ENCODE data around the gene SHC3. TPM values are rescaled to one million over a fixed set of nuclear protein-coding genes. Genes with fewer than 3 reads are reported as not detected.

Gene SHC3
- total and polyA plus RNA-seq, 2 of the 4 experiments (the other 2 are of a cell fraction) = 4.5 to 13.3 TPM

DNA sequence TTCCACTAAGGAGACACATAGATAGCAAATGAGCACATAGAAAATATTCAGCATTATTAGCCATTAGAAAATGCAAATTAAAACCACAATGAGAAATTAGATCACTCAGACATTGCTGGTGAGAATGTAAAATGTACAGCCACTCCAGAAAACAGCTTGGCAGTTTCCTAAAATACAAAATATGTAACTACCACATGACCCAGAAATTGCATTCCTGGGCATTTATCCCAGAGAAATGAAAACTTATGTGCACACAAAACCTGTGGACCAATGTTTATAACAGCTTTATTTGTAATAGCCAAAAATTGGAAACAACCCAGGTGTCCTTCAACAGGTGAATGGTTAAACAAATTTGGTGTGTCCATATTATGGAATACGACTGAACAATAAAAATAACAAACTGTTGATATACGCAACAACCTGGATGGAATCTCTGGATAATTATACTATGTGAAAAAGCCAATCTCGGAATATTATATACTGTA, 34.8 kb upstream of the SHC3 start:
- Histone ChIP-seq H2BK5ac (ENCODE audit: low read depth, low read length, poor library complexity, severe bottlenecking) (no peak overlapping the region), H3K18ac (ENCODE audit: low read depth, low read length) (no peak overlapping the region), H3K79me1 (ENCODE audit: low read depth in 1 of 2, low read length in 2 of 2) (no peaks in the 10 kb centered on the region), H3K9ac (ENCODE audit: low read depth, low read length) (no peak overlapping the region), H3K23ac (ENCODE audit: low read depth, low read length) (no peak overlapping the region), H3K14ac (replicated peaks; ENCODE audit: low read depth, low read length) (no peak overlapping the region), H3K9me3 (ENCODE audit: control insufficient read depth, insufficient read depth, low read length) (peaks cover 3% of the 10 kb centered on the region), H4K20me1 (ENCODE audit: insufficient read depth, low read length) (no peaks in the 10 kb centered on the region), H2BK20ac (ENCODE audit: low read depth, low read length) (no peak overlapping the region), H3K4me1 (ENCODE audit: control insufficient read depth, insufficient read depth, low read length) (no peaks in the 10 kb centered on the region), H2BK15ac (ENCODE audit: low read depth, low read length) (no peak overlapping the region), H3K27ac (ENCODE audit: insufficient read depth, low read length) (no peak overlapping the region), H3K9me1 (ENCODE audit: insufficient read depth, low read length) (no peaks in the 10 kb centered on the region), H4K8ac (ENCODE audit: low read depth in 2 of 2, low read length in 2 of 2) (no peak overlapping the region), H4K91ac (ENCODE audit: insufficient read depth, low read depth, low read length) (no peak overlapping the region), H2BK120ac (ENCODE audit: low read depth, low read length) (no peak overlapping the region), H2AK9ac (replicated peaks; ENCODE audit: low read depth, low read length, poor library complexity) (no peak overlapping the region), H3K56ac (ENCODE audit: extremely low read depth, insufficient read depth, low read length) (no peak overlapping the region), H3K27me3 (ENCODE audit: control insufficient read depth, insufficient read depth, low read length) (no peaks in the 10 kb centered on the region; the same call in none of the 2 replicates), H2AK5ac (ENCODE audit: low read depth, low read length) (no peak overlapping the region), H3K4me3 (ENCODE audit: insufficient read depth, low read depth, low read length) (no peak overlapping the region), H3K4ac (ENCODE audit: low read depth, low read length) (no peak overlapping the region), H3K36me3 (ENCODE audit: control insufficient read depth, insufficient read depth, low read length) (no peaks in the 10 kb centered on the region), H2AFZ (replicated peaks; ENCODE audit: low read length, poor library complexity) (no peak overlapping the region), H3K4me2 (ENCODE audit: low read depth, low read length) (no peak overlapping the region), H4K5ac (ENCODE audit: low read depth, low read length) (no peak overlapping the region)
- no peak for DNase-seq
- ChIA-PET CTCF (no interaction called here), POLR2A (ENCODE audit: unreplicated experiment) (no interaction called here)
- ATAC-seq (ENCODE audit: low read depth) = no peak
- TF ChIP-seq MAFK (IDR thresholded peaks at IDR 0.05; ENCODE audit: low read depth, low read length) (no peak), NFE2L2 (IDR thresholded peaks at IDR 0.05; ENCODE audit: low read depth, low read length) (no peak), CHD1 (IDR thresholded peaks at IDR 0.05; ENCODE audit: low read depth, low read length) (no peak), SMC3 (IDR thresholded peaks at IDR 0.05; ENCODE audit: low read depth, low read length) (no peak), MXI1 (IDR thresholded peaks at IDR 0.05; ENCODE audit: borderline replicate concordance, low read depth, low read length) (no peak), CEBPB (IDR thresholded peaks at IDR 0.05; ENCODE audit: low read depth, low read length) (no peak), MAZ (IDR thresholded peaks at IDR 0.05; ENCODE audit: borderline replicate concordance, low read depth, low read length) (no peak), RCOR1 (IDR thresholded peaks at IDR 0.05; ENCODE audit: insufficient replicate concordance, low read length) (no peak), USF2 (IDR thresholded peaks at IDR 0.05; ENCODE audit: low read depth, low read length) (no peak)
- TF ChIP-seq, protein P1, sequence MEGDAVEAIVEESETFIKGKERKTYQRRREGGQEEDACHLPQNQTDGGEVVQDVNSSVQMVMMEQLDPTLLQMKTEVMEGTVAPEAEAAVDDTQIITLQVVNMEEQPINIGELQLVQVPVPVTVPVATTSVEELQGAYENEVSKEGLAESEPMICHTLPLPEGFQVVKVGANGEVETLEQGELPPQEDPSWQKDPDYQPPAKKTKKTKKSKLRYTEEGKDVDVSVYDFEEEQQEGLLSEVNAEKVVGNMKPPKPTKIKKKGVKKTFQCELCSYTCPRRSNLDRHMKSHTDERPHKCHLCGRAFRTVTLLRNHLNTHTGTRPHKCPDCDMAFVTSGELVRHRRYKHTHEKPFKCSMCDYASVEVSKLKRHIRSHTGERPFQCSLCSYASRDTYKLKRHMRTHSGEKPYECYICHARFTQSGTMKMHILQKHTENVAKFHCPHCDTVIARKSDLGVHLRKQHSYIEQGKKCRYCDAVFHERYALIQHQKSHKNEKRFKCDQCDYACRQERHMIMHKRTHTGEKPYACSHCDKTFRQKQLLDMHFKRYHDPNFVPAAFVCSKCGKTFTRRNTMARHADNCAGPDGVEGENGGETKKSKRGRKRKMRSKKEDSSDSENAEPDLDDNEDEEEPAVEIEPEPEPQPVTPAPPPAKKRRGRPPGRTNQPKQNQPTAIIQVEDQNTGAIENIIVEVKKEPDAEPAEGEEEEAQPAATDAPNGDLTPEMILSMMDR (conservative IDR thresholded peaks at IDR 0.05; ENCODE audit: low read depth, low read length) = no peak
- TF ChIP-seq, protein P2, sequence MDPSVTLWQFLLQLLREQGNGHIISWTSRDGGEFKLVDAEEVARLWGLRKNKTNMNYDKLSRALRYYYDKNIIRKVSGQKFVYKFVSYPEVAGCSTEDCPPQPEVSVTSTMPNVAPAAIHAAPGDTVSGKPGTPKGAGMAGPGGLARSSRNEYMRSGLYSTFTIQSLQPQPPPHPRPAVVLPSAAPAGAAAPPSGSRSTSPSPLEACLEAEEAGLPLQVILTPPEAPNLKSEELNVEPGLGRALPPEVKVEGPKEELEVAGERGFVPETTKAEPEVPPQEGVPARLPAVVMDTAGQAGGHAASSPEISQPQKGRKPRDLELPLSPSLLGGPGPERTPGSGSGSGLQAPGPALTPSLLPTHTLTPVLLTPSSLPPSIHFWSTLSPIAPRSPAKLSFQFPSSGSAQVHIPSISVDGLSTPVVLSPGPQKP (IDR thresholded peaks at IDR 0.05; ENCODE audit: borderline replicate concordance, low read depth, low read length) = no peak
- intact Hi-C loops (cut with micrococcal nuclease) (no loop called here), dilution Hi-C loops (cut with HindIII; ENCODE audit: low sequenced_read_pairs, unreplicated experiment) (no loop called here), in situ Hi-C loops (cut with MboI; ENCODE audit: low sequenced_read_pairs) (no loop called here)
- no TSS peak for BruUV-seq (replicated peaks)
- WGBS, 2 experiments (ENCODE audit: extremely low coverage in 2 of 2, insufficient read length in 1 of 2) = no CpG with 5 or more reads among the region's 3 CpGs
